ENCODE measurements around the gene CNTD1.
A peak's percentile ranks its signal among the peaks of the same experiment; 100 is the strongest.
"Not testable (repeated sequence)": the region's sequence is repeated elsewhere in the genome, so short reads cannot be mapped to it uniquely, and the experiment has no call there.

CNTD1 gene, protein sequence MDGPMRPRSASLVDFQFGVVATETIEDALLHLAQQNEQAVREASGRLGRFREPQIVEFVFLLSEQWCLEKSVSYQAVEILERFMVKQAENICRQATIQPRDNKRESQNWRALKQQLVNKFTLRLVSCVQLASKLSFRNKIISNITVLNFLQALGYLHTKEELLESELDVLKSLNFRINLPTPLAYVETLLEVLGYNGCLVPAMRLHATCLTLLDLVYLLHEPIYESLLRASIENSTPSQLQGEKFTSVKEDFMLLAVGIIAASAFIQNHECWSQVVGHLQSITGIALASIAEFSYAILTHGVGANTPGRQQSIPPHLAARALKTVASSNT

DNA sequence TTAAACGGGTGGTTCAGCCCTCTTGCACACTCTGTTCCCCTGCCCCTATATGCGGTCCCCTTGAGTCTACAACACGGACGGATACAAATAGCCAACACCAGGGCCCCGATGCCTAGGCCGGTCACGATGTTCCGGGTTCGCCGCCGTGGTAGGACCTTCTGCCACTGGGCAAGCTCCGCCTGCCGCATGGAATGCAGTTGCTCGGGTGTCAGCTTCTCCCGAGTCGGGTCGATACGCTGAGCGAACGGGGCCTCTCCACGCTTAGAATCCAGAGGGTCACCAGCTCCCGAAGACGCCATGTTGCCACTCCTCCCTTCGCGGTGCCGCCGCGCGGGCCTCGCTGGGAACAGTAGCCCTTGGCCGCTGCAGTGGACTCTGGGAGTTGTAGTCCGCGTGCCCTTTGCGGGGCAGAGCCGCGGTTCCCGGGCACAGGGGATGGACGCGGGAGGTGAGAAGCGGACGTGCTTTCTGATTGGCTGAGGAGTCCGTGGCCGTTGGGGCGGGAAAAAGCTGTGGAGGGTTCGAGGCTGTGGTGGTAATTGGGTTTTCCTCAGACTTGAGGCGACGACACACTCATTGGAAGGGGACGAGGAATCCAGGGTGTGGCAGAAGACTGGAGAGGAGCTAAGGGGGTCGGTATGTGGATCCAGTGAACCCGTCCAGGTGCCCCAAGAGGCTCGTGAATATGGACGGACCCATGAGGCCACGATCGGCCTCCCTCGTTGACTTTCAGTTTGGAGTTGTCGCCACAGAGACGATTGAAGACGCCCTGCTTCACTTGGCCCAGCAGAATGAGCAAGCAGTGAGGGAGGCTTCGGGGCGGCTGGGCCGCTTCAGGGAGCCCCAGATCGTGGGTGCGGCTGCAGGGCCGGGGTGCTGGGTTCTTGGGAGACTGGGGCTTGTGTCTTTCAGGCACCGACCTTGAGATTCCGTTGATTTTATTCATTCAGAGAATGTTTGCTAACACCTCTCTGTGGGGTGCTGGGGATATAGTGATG, at the start of gene CNTD1, which contains the start of gene COA3:
TSS of gene CNTD1 (plus strand) at position 479 of the 998 bp plus-strand sequence. CDS start at position 686, 207 bp downstream.
TSS of gene COA3 (minus strand) at position 322 of the 998 bp plus-strand sequence. CDS start at position 299, 23 bp downstream.
- H3K4me1 ChIP-seq: peaks cover 7% of the 10 kb centered on the region
- in situ Hi-C loops (cut with MboI; ENCODE audit: low sequenced_read_pairs): no loop called here
- H3K27me3 ChIP-seq (ENCODE audit: low read depth): peaks cover 7% of the 10 kb centered on the region; the same call in 1 of the 2 replicates
- H3K36me3 ChIP-seq (replicated peaks): peaks cover 11% of the 10 kb centered on the region
- H3K4me3 ChIP-seq: peak within 1 kb of the TSS; percentile 88
- peak; percentile 86 to 94 for DNase-seq (ENCODE audit: low spot score in 2 of 2)
- H3K9me3 ChIP-seq: no peaks in the 10 kb centered on the region

GRCh38 chr17:42748908-42749798, 49.5 kb upstream of the CNTD1 start:
- in situ Hi-C loops (cut with MboI; ENCODE audit: low sequenced_read_pairs): no loop called here
- Histone ChIP-seq H3K4me1 (peaks cover 6% of the 10 kb centered on the region), H3K9me3 (peaks cover 4% of the 10 kb centered on the region; the same call in 1 of the 2 replicates), H3K27me3 (ENCODE audit: low read depth) (no peaks in the 10 kb centered on the region; the same call in 1 of the 2 replicates), H3K4me3 (no peak overlapping the region), H3K36me3 (replicated peaks) (no peaks in the 10 kb centered on the region)
- DNase-seq (ENCODE audit: low spot score in 2 of 2): no peak

- in situ Hi-C loops (cut with MboI; ENCODE audit: low sequenced_read_pairs): loop anchor here (25.0 kb wide), 1 partner anchor 164 kb away; the partner anchor contains the start of gene PSMC3IP
- Histone ChIP-seq H3K27me3 (ENCODE audit: low read depth) (no peaks in the 10 kb centered on the region; the same call in 1 of the 2 replicates), H3K36me3 (replicated peaks) (no peaks in the 10 kb centered on the region), H3K4me1 (no peaks in the 10 kb centered on the region), H3K9me3 (no peaks in the 10 kb centered on the region), H3K4me3 (no peak overlapping the region)
- no peak for DNase-seq (ENCODE audit: low spot score in 2 of 2)
These were observed 47.8 kb upstream of the CNTD1 start for GRCh38 chr17:42750739-42751344.

GRCh38 chr17:42751628-42752027, 47.0 kb upstream of the CNTD1 start:
- Histone ChIP-seq H3K36me3 (replicated peaks) (no peaks in the 10 kb centered on the region), H3K9me3 (no peaks in the 10 kb centered on the region), H3K4me1 (no peaks in the 10 kb centered on the region), H3K4me3 (no peak overlapping the region), H3K27me3 (ENCODE audit: low read depth) (no peaks in the 10 kb centered on the region; the same call in 1 of the 2 replicates)
- no peak for DNase-seq (ENCODE audit: low spot score in 2 of 2)
- in situ Hi-C loops (cut with MboI; ENCODE audit: low sequenced_read_pairs): loop anchor here (25.0 kb wide), 1 partner anchor 164 kb away; the partner anchor contains the start of gene PSMC3IP

DNA sequence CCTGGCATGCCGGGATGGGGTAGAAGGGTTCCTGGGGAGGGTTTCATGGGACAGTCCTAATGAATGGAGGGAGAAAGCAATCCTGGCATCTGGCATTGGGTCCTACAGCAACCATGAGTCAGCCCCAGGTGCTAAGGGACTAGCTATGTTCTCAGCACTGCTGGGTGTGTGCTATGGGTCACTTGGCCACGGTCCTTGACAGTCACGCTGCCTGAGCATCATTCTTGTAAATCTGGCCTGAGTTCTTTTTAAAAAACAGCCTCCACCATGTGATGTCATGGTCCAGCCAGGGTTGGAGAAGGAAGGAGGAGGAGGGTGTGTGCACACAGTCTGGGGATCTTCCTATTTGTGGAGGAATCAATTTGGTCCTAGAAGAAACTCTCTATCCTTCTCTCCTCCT, 43.9 kb upstream of the CNTD1 start:
- no peak for DNase-seq (ENCODE audit: low spot score in 2 of 2)
- Histone ChIP-seq H3K4me3 (no peak overlapping the region), H3K27me3 (ENCODE audit: low read depth) (no peaks in the 10 kb centered on the region; the same call in 1 of the 2 replicates), H3K9me3 (no peaks in the 10 kb centered on the region), H3K4me1 (no peaks in the 10 kb centered on the region), H3K36me3 (replicated peaks) (no peaks in the 10 kb centered on the region)
- in situ Hi-C loops (cut with MboI; ENCODE audit: low sequenced_read_pairs): loop anchor here (25.0 kb wide), 1 partner anchor 167 kb away; the partner anchor contains the start of gene PSMC3IP

DNA sequence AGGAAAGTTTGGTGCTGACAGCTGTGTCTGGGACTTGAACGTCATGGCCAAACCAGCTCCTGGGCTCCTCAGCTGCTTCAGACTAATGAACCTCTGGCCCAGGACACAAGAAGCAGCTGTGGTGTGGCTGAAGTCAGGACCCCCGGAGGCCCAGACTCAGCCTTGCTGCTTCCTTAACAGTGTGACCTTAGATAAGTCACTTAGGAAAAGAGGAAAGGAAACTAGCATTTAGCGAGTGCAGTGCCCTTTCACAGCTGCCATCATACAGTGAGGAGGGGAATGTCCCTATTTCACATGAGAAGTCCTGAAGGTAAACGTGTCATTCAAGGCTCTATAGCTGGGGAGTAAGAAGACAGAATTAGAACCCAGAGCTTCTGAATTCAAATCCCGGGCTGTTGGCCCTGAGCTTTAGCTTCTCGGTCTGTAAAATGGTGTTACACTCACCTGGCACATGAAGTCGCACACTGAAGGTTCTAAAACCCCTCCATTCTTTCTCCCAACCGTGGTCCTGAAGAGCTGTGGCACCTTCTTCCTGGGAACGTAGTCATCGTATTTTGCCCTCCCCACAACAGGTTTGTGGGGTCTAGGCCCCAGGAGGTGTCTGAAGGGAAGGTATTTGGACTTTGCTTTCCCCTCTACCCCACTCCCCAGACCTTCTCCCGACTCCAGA, 38.5 kb upstream of the CNTD1 start:
- no peaks in the 10 kb centered on the region for H3K36me3 ChIP-seq (replicated peaks)
- no peak for DNase-seq (ENCODE audit: low spot score in 2 of 2)
- in situ Hi-C loops (cut with MboI; ENCODE audit: low sequenced_read_pairs): loop anchor here (25.0 kb wide), 1 partner anchor 173 kb away; the partner anchor contains the start of gene PSMC3IP
- no peaks in the 10 kb centered on the region for H3K9me3 ChIP-seq
- peaks cover 15% of the 10 kb centered on the region for H3K4me1 ChIP-seq
- peaks cover 8% of the 10 kb centered on the region for H3K27me3 ChIP-seq (ENCODE audit: low read depth)
- H3K4me3 ChIP-seq: no peak overlapping the region

DNA sequence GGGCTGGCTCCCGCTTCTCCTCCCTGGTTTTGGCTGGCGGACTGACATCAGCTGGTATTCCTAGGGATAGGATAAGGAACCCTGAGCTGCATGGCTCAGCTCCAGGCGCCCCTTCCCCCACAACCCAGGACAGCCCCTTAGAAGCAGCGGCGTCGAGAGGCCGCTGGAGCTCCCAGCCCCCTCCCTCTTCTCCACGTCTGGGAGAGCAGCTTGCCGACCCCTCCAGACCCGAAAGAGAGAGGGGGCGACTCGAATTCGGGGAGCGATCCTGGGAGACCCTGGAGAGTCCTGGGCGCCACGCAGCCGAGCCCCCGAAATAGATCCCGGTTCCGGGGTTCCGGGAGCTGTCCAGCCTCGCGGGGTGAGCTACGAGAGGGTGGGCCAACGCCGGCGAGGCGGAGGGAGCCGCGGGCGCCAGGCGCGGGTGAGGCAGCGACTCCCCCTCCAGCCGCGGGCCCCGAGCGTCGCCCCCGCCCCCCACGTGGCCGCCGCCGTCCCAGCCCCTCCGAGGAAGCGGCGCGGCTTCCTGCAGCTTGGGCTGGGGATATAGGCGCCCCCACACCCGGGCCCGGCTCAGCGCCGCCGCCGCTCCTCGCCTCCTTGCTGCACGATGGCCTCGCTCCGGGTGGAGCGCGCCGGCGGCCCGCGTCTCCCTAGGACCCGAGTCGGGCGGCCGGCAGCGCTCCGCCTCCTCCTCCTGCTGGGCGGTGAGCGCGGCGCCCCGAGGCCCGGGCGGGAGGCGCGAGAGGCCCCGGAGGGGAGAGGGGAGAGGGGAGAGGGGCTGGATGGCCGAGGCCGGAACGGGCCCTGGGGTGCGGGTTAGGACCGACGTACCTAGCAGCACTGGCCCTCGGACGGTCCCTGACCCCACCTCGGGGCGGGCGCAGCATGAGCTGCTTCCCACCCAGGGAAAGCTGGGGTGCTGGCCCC, 37.7 kb upstream of the CNTD1 start, which contains the start of gene RAMP2:
TSS of gene RAMP2 (plus strand) at position 576 of the 930 bp plus-strand sequence. CDS start at position 611, 35 bp downstream.
- Histone ChIP-seq H3K27me3 (ENCODE audit: low read depth) (peaks cover 8% of the 10 kb centered on the region), H3K4me1 (peaks cover 15% of the 10 kb centered on the region), H3K36me3 (replicated peaks) (no peaks in the 10 kb centered on the region), H3K9me3 (no peaks in the 10 kb centered on the region), H3K4me3 (peak within 1 kb of the TSS; percentile 15)
- peak in 1 of 2 experiments; percentile 55 for DNase-seq (ENCODE audit: low spot score in 2 of 2)
- in situ Hi-C loops (cut with MboI; ENCODE audit: low sequenced_read_pairs): loop anchor here (25.0 kb wide), 1 partner anchor 174 kb away; the partner anchor contains the start of gene PSMC3IP

- H3K4me3 ChIP-seq: peak overlapping the region; percentile 15; the same call in 1 of the 2 replicates
- in situ Hi-C loops (cut with MboI; ENCODE audit: low sequenced_read_pairs): loop anchor here (25.0 kb wide), 1 partner anchor 174 kb away; the partner anchor contains the start of gene PSMC3IP
These were observed 37.0 kb upstream of the CNTD1 start for GRCh38 chr17:42761638-42762037.

GRCh38 chr17:42766124-42766523, 32.5 kb upstream of the CNTD1 start:
- H3K9me3 ChIP-seq: no peaks in the 10 kb centered on the region
- no peak overlapping the region for H3K4me3 ChIP-seq
- H3K27me3 ChIP-seq (ENCODE audit: low read depth): no peaks in the 10 kb centered on the region
- in situ Hi-C loops (cut with MboI; ENCODE audit: low sequenced_read_pairs): loop anchor here (25.0 kb wide), 1 partner anchor 179 kb away; the partner anchor contains the start of gene PSMC3IP
- no peak for DNase-seq (ENCODE audit: low spot score in 2 of 2)
- H3K4me1 ChIP-seq: peaks cover 12% of the 10 kb centered on the region
- H3K36me3 ChIP-seq (replicated peaks): no peaks in the 10 kb centered on the region

More at GRCh38 chr17:42761638-42762037, 37.0 kb upstream of the CNTD1 start:
- Histone ChIP-seq H3K4me1 (peaks cover 15% of the 10 kb centered on the region), H3K27me3 (ENCODE audit: low read depth) (peaks cover 8% of the 10 kb centered on the region), H3K36me3 (replicated peaks) (no peaks in the 10 kb centered on the region), H3K9me3 (no peaks in the 10 kb centered on the region)
- no peak for DNase-seq (ENCODE audit: low spot score in 2 of 2)

DNA sequence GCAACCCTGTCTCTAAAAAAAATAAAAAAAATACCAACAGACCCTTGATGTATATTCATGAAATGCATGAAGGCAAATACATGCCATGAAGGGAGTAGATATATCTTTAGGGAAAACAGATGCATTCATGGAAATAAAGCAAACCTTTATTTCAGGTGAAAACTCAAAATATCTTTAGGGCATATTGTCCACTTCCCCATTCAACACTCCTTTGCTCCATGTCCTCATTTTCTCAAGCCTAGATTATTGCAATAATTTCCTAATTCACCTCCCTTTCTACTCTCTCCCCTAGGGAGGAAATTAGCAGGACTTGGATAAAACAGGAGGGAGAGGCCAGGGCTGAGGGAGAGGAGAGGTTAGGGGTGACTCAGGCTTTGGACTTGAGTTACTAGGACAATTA, 31.1 kb upstream of the CNTD1 start:
- in situ Hi-C loops (cut with MboI; ENCODE audit: low sequenced_read_pairs): loop anchor here (25.0 kb wide), 1 partner anchor 180 kb away; the partner anchor contains the start of gene PSMC3IP
- H3K36me3 ChIP-seq (replicated peaks): no peaks in the 10 kb centered on the region
- no peak overlapping the region for H3K4me3 ChIP-seq
- H3K4me1 ChIP-seq: peaks cover 6% of the 10 kb centered on the region
- DNase-seq (ENCODE audit: low spot score in 2 of 2): no peak
- no peaks in the 10 kb centered on the region for H3K9me3 ChIP-seq
- no peaks in the 10 kb centered on the region for H3K27me3 ChIP-seq (ENCODE audit: low read depth)

DNA sequence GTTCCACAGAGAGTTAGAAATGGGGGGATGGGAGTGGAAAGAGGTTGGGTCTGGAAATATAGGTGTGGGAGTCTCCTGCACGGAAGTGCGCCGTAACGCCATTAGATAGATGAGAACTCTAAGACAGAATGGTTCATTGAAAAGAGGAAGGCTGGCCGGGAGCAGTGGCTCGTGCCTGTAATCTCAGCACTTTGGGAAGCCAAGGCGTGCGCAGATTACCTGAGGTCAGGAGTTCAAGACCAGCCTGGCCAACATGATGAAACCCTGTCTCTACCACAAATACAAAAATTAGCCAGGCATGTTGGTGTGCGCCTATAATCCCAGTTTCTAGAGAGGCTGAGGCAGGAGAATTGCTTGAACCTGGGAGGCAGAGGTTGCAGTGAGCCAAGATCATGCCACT, 30.7 kb upstream of the CNTD1 start:
- H3K9me3 ChIP-seq; H3K4me1 ChIP-seq; H3K27me3 ChIP-seq (ENCODE audit: low read depth); H3K4me3 ChIP-seq; DNase-seq (ENCODE audit: low spot score in 2 of 2); H3K36me3 ChIP-seq (replicated peaks): not testable (repeated sequence)
- in situ Hi-C loops (cut with MboI; ENCODE audit: low sequenced_read_pairs): loop anchor here (25.0 kb wide), 1 partner anchor 181 kb away; the partner anchor contains the start of gene PSMC3IP
